H1 (cell line): ENCODE results near the gene LBHD1. TPM values are rescaled to one million over a fixed set of nuclear protein-coding genes. Genes with fewer than 3 reads are reported as not detected.

Experiments
- NANOG ChIP-seq: IDR thresholded peaks from 2 replicates; pipeline ENCODE4 v1.6.1; 2011; ENCODE audit warnings: low read length, low read depth, mild to moderate bottlenecking, inconsistent platforms; ENCODE audit not compliant: insufficient read depth, poor library complexity, severe bottlenecking
- polyA plus RNA-seq, 7 experiments: library from polyadenylated mRNA; depleted of rRNA in 3 of 7; stranded (reverse) in 5 of 7; unstranded in 2 of 7; fragments of >200 nt in 5 of 7; fragments of 200-250 nt in 2 of 7; gene quantifications; 1 replicate in 5 of 7; 2 replicates in 1 of 7; 4 replicates in 1 of 7; pipeline versions ENCODE4 v1.2.1 to v1.2.3, GENCODE V29; 2011 to 2013; ENCODE audit warnings: missing spikeins in 2 of 7, mixed read lengths in 2 of 7
- total RNA-seq: library from RNA; stranded (reverse); fragmentation: NEBNext Ultra II Directional; extraction: Animal tissue kit (Norgen Biotek cat#: 25700); gene quantifications from 2 replicates; pipeline ENCODE4 v1.2.1, GENCODE V29; 2021

The LBHD1 gene
- total and polyA plus RNA-seq, 2 of the 8 experiments (the other 6 are each of a cell fraction or from before 2014, with no cell fraction given) = 2.3 to 5.2 TPM

DNA sequence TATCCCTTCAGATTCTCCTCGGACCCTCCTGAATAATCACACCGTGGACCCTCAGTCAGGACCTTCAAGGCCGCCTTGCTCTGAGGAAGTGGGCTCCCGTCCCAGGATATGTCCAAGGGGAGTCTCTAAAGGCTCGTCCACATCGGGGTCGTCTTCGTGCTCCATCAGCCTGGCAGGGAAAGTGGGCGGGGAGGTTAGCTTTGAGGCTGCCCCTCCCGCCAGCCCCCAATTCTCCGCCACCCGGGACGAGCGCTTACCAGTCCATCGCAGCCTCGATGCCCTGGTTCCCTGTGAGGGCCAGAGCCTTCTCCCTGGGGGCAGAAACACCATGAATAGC, 6.3 kb upstream of the LBHD1 start (continued):
- TF ChIP-seq NANOG = no peak
